K562 (cell line): ENCODE results near the gene THG1L. TPM values are rescaled to one million over a fixed set of nuclear protein-coding genes. Genes with fewer than 3 reads are reported as not detected.
A peak's percentile ranks its signal among the peaks of the same experiment; 100 is the strongest.

Source experiments
- ARNT ChIP-seq, 2 experiments: fragments of 450-650 bp; IDR thresholded peaks; 2 replicates each; pipeline ENCODE4 v1.6.1; 2016; ENCODE audit warnings: mild to moderate bottlenecking in 1 of 2
- BACH1 ChIP-seq: fragments of 200-800 bp; sonication (Bioruptor generic); IDR thresholded peaks from 2 replicates; pipeline ENCODE4 v1.6.1; 2016; ENCODE audit warnings: missing genetic modification characterization, missing compliant biosample characterization
- DPF2 ChIP-seq: fragments of 450-650 bp; IDR thresholded peaks from 2 replicates; pipeline ENCODE4 v1.6.1; 2016
- HNRNPK ChIP-seq: fragments of 200-400 bp; formaldehyde crosslinking; IDR thresholded peaks from one replicate; pipeline ENCODE4 v1.6.1; 2018; ENCODE audit warnings: mild to moderate bottlenecking, low read depth, low read length; ENCODE audit not compliant: poor library complexity, severe bottlenecking
- JUND ChIP-seq, 2 experiments: IDR thresholded peaks; 2 replicates in 1 of 2; 3 replicates in 1 of 2; pipeline ENCODE4 v1.6.1; 2011; ENCODE audit warnings: borderline replicate concordance in 2 of 2, low read depth in 2 of 2, low read length in 2 of 2, improper control_type of control experiment in 1 of 2, missing biosample characterization in 1 of 2, missing genetic modification characterization in 1 of 2, missing genetic modification reagents in 1 of 2
- KLF16 ChIP-seq: IDR thresholded peaks from 2 replicates; pipeline ENCODE4 v1.6.1; 2016; ENCODE audit warnings: antibody characterized with exemption
- MEIS2 ChIP-seq: fragments of 450-650 bp; IDR thresholded peaks from 2 replicates; pipeline ENCODE4 v1.6.1; 2014; ENCODE audit warnings: mild to moderate bottlenecking; ENCODE audit not compliant: partially characterized antibody
- NCOR1 ChIP-seq: fragments of 450-650 bp; IDR thresholded peaks from 2 replicates; pipeline ENCODE4 v1.6.1; 2016; ENCODE audit warnings: mild to moderate bottlenecking, moderate library complexity
- PBX2 ChIP-seq, 2 experiments: IDR thresholded peaks in 1 of 2; conservative IDR thresholded peaks in 1 of 2; 2 replicates each; pipeline ENCODE4 v1.6.1; 2016; ENCODE audit warnings: low read depth in 2 of 2, mild to moderate bottlenecking in 1 of 2, missing compliant biosample characterization in 1 of 2, missing genetic modification characterization in 1 of 2, moderate library complexity in 1 of 2
- POLR2G ChIP-seq: fragments of 200-400 bp; formaldehyde crosslinking; IDR thresholded peaks from 2 replicates; pipeline ENCODE4 v1.6.1; 2017; ENCODE audit warnings: low read depth, mild to moderate bottlenecking, antibody characterized with exemption, low read length, moderate library complexity
- POLR3G ChIP-seq: IDR thresholded peaks from 2 replicates; pipeline ENCODE4 v1.6.1; 2011; ENCODE audit not compliant: insufficient read length, insufficient replicate concordance; ENCODE audit errors: extremely low read depth
- TEAD4 ChIP-seq, 2 experiments: sonication (generic) in 1 of 2; formaldehyde crosslinking in 1 of 2; IDR thresholded peaks; 2 replicates each; pipeline versions ENCODE4 v1.6.1 to v1.8.0; 2012 to 2022; ENCODE audit warnings: borderline replicate concordance in 1 of 2, inconsistent platforms in 1 of 2, low read length in 1 of 2, mild to moderate bottlenecking in 1 of 2, missing genetic modification reagents in 1 of 2
- polyA plus RNA-seq, 8 experiments: library from polyadenylated mRNA; depleted of rRNA in 4 of 8; stranded (reverse) in 5 of 8; unstranded in 3 of 8; fragments of >200 nt; fragmentation: Nextera tagmentation in 2 of 8; fragmentation: Illumina TruSeq in 1 of 8; extraction: Ambion mirVana in 2 of 8; extraction: Trizol in 1 of 8; gene quantifications; 2 replicates each; pipeline versions ENCODE4 v1.2.1 to v1.2.3, GENCODE V29; 2011 to 2014; ENCODE audit warnings: inconsistent platforms in 1 of 8, missing spikeins in 1 of 8
- total RNA-seq, 7 experiments: library from RNA; depleted of rRNA in 6 of 7; stranded (reverse); fragments of >200 nt in 6 of 7; fragmentation: Illumina TruSeq in 2 of 7; extraction: Trizol in 2 of 7; gene quantifications; 2 replicates each; pipeline versions ENCODE4 v1.2.1 to v1.2.3, GENCODE V29; 2011 to 2021; ENCODE audit warnings: low replicate concordance in 1 of 7
- TF ChIP-seq, protein P1 (sequence below), 2 experiments: IDR thresholded peaks; 2 replicates each; pipeline ENCODE4 v1.6.1; 2011; ENCODE audit warnings: borderline replicate concordance in 1 of 2, control low read depth in 1 of 2, low read depth in 1 of 2, low read length in 1 of 2, mild to moderate bottlenecking in 1 of 2, mixed read lengths in 1 of 2, moderate library complexity in 1 of 2; ENCODE audit not compliant: insufficient read depth in 1 of 2, insufficient read length in 1 of 2, poor library complexity in 1 of 2, severe bottlenecking in 1 of 2; ENCODE audit errors: extremely low read depth in 1 of 2
- TF ChIP-seq, protein P2 (sequence below): fragments of 250-450 bp; sonication (Bioruptor Pico); IDR thresholded peaks from 2 replicates; pipeline ENCODE4 v1.8.0; 2021; ENCODE audit warnings: mild to moderate bottlenecking, moderate library complexity
- TF ChIP-seq, protein P3 (sequence below), 2 experiments: fragments of 450-650 bp; IDR thresholded peaks; 2 replicates each; pipeline ENCODE4 v1.6.1; 2016
- TF ChIP-seq, protein P4 (sequence below): fragments of 450-650 bp; IDR thresholded peaks from 2 replicates; pipeline ENCODE4 v1.6.1; 2016; ENCODE audit warnings: low read depth, mild to moderate bottlenecking, moderate library complexity

The THG1L gene
- total and polyA plus RNA-seq, 9 of the 15 experiments (the other 6 are each of a cell fraction or from before 2014, with no cell fraction given): 21.8 to 40.7 (median 28.0) TPM

- TF ChIP-seq, protein P1, sequence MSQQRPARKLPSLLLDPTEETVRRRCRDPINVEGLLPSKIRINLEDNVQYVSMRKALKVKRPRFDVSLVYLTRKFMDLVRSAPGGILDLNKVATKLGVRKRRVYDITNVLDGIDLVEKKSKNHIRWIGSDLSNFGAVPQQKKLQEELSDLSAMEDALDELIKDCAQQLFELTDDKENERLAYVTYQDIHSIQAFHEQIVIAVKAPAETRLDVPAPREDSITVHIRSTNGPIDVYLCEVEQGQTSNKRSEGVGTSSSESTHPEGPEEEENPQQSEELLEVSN (IDR thresholded peaks at IDR 0.05; ENCODE audit: borderline replicate concordance in 1 of 2, extremely low read depth in 1 of 2, insufficient read depth in 1 of 2, insufficient read length in 1 of 2, low read depth in 1 of 2, low read length in 1 of 2, poor library complexity in 1 of 2, severe bottlenecking in 1 of 2): peak in 1 of 2 experiments; percentile 57
- TF ChIP-seq ARNT (IDR thresholded peaks at IDR 0.05): 0 out of 4 replicates have a peak, but pooled peaks of 1 of the 2 experiments have one; percentile 21
- TF ChIP-seq, protein P2, sequence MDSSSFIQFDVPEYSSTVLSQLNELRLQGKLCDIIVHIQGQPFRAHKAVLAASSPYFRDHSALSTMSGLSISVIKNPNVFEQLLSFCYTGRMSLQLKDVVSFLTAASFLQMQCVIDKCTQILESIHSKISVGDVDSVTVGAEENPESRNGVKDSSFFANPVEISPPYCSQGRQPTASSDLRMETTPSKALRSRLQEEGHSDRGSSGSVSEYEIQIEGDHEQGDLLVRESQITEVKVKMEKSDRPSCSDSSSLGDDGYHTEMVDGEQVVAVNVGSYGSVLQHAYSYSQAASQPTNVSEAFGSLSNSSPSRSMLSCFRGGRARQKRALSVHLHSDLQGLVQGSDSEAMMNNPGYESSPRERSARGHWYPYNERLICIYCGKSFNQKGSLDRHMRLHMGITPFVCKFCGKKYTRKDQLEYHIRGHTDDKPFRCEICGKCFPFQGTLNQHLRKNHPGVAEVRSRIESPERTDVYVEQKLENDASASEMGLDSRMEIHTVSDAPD (CRISPR knock-in tag): no peak
- TF ChIP-seq, protein P3, sequence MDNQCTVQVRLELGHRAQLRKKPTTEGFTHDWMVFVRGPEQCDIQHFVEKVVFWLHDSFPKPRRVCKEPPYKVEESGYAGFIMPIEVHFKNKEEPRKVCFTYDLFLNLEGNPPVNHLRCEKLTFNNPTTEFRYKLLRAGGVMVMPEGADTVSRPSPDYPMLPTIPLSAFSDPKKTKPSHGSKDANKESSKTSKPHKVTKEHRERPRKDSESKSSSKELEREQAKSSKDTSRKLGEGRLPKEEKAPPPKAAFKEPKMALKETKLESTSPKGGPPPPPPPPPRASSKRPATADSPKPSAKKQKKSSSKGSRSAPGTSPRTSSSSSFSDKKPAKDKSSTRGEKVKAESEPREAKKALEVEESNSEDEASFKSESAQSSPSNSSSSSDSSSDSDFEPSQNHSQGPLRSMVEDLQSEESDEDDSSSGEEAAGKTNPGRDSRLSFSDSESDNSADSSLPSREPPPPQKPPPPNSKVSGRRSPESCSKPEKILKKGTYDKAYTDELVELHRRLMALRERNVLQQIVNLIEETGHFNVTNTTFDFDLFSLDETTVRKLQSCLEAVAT (IDR thresholded peaks at IDR 0.05): 0 out of 4 replicates have a peak, but pooled peaks have one; percentile 30 to 40
- peak; percentile 86 for TF ChIP-seq TEAD4 (IDR thresholded peaks at IDR 0.05; ENCODE audit: low read length)
- no peak for TF ChIP-seq TEAD4 (CRISPR knock-in tag; IDR thresholded peaks at IDR 0.05; ENCODE audit: borderline replicate concordance)
- peak; percentile 83 for TF ChIP-seq DPF2
- TF ChIP-seq, protein P4, sequence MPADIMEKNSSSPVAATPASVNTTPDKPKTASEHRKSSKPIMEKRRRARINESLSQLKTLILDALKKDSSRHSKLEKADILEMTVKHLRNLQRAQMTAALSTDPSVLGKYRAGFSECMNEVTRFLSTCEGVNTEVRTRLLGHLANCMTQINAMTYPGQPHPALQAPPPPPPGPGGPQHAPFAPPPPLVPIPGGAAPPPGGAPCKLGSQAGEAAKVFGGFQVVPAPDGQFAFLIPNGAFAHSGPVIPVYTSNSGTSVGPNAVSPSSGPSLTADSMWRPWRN: no peak
- no peak for TF ChIP-seq BACH1
- TF ChIP-seq HNRNPK: no peak
- 0 out of 2 replicates have a peak, but pooled peaks have one; percentile 8 for TF ChIP-seq JUND (IDR thresholded peaks at IDR 0.05; ENCODE audit: borderline replicate concordance, low read depth, low read length)
- no peak; the same call in 2 of the 3 replicates for TF ChIP-seq JUND (tag; IDR thresholded peaks at IDR 0.05; ENCODE audit: borderline replicate concordance, low read depth, low read length)
- TF ChIP-seq PBX2 (CRISPR knock-in tag; IDR thresholded peaks at IDR 0.05; ENCODE audit: low read depth): no peak
- peak; percentile 26 for TF ChIP-seq PBX2 (tag; conservative IDR thresholded peaks at IDR 0.05; ENCODE audit: low read depth)
- TF ChIP-seq MEIS2: peak; percentile 76
- no peak for TF ChIP-seq POLR3G
- TF ChIP-seq POLR2G: peak; percentile 52
- TF ChIP-seq KLF16: peak; percentile 65; the same call in 1 of the 2 replicates
- TF ChIP-seq NCOR1: peak; percentile 75
These were observed 13.1 kb downstream of the THG1L start (continued) for GRCh38 chr5:157744051-157745011.
